HG03520 (cell line): Measurements from ENCODE around the gene MSLN.
"Not testable (repeated sequence)": the region's sequence is repeated elsewhere in the genome, so short reads cannot be mapped to it uniquely, and the experiment has no call there.

ENCODE experiments used
- ATAC-seq: cut with Tn5 transposase; IDR thresholded peaks from one replicate; pipeline ENCODE4 v1.9.1; 2021; ENCODE audit warnings: mild to moderate bottlenecking, moderate library complexity; ENCODE audit not compliant: unreplicated experiment

The MSLN gene

GRCh38 chr16:734208-734980 is 26.1 kb upstream of the MSLN start:
- ATAC-seq, result no peak

DNA sequence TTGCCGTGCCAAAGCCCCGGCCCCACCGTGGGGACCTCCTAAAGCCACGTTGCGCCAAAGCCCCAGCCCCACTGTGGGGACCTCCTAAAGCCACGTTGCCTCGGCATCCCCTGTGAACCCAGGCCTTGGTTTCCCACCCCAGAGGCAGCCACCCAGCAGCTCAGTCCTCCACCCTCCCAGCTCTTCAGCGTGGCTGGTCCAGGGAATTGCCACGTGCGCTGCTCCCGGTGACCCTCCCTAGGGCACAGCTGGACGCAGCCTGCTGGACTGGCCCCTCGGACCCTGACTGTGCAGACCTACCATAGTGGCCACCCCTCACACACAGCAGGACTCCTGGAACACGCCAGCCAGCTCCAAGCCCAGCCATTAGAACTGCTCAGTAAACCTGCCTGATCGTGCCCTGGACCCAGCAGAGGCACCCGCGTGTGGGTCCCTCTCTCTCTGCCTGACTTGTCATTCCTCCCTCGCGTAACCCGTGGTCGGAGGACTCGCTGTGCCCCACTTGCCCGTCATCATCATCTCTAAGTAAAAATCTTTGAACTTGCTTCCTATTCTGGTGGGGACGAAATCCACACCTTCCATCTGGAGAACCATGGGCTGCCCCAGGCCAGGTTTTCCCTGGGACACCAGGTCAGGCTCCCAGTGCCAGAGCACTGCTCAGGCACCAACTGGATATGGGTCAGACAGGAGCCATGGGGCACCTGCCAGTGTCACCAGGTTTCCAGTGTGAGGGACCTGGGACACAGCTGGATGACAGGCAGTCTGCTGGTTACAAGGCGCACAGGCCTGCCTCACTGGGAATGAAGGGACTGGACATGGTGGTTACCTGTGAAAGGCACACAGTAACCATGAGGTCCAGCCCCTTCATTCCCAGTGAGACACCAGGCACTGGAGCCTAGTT is 25.3 kb upstream of the MSLN start:
- ATAC-seq, result no peak

DNA sequence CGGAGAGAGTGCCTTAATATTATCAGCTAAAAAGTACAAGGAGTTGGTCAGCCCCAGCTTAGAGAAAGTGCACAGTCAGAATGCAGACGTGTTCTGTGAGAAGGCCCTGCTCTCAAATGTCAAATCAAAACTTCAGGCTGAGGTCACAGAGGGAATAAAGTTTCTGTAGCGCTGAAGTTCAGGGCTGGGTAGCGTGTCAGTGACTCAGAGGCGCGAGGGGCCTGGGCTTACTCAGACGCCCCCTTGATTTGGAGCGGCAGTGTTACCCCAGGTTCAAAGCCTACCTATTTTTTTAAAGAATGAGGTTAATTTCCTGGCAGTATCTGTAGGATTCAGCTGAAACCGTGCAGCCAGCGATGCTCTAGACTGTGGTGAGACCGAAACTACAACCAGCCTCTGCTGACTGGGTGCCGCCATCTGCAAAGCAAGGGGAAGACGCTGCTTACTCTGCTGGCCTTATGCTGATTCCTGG is 24.5 kb upstream of the MSLN start:
- no peak for ATAC-seq

GRCh38 chr16:736936-737481 is 23.5 kb upstream of the MSLN start:
- ATAC-seq, result no peak

GRCh38 chr16:739560-740458 is 20.7 kb upstream of the MSLN start:
- ATAC-seq, result no peak

GRCh38 chr16:740459-740763 is 20.1 kb upstream of the MSLN start:
- peak; percentile 4 for ATAC-seq

DNA sequence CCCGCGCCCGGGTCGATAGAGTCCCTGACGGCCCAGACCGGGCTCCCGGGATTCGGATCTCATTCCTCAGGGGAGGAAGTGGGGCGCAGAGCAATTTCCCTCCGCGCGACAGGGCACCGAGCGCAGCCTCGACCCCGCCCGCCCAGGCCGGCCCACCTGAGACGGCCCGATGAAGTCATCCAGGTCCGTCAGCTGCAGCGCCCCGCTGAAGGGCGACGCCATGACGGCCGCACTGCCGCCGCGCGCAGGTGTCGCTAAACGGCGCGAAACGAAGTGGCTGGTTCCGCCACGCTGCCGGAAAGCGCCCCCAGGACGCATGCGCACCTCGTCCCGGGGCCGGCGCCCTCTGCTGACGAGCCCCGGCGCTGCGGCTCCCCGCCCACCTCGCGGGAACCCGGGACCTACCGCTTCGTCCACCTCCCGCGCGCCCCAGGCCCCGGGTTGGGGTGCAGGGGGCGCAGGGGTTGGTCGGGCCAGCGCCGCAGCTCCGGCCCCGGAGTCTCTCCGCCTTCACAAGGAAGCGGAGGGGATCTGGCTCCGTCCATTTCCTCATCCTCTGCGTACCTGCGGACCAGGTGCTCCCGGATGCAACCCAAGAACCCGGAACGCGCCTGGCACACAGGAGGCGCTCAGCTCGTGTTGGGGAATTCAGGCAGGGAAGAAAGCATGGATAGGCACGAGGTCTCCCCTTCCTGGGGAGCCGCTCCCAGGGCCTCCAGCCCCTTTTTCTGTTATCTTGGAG is 19.6 kb upstream of the MSLN start, which contains the start of gene CIAO3:
TSS of gene CIAO3 (minus strand) at position 234 of the 742 bp plus-strand sequence. CDS start at position 222, 12 bp downstream.
- peak; percentile 62 for ATAC-seq

DNA sequence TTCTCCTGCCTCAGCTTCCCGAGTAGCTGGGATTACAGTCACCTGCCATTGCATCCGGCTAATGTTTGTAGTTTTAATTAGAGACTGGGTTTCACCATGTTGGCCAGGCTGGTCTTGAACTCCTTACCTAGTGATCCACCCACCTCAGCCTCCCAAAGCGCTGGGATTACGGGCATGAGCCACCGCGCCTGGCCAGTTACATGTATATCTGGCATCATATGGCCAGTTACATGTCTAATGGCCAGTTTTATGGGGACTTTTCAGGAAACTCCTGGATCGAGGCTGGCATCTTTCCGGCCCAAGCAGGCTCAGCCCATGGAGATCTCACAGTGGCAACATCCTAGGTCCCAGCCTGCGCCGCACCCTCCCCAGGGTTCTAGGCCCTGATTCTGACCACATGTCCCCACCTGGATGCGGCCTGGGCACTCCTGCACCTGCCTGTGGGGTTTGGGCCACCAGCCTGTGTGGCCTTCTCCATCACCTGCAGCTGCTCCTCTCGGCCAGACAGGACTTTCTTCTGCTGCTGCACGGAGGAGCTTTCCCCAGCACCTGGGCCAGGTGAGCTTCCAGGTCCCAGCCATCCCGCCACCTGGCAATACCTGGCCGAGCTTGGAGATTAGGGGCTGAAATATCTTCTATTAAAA is 18.4 kb upstream of the MSLN start:
- no peak for ATAC-seq

DNA sequence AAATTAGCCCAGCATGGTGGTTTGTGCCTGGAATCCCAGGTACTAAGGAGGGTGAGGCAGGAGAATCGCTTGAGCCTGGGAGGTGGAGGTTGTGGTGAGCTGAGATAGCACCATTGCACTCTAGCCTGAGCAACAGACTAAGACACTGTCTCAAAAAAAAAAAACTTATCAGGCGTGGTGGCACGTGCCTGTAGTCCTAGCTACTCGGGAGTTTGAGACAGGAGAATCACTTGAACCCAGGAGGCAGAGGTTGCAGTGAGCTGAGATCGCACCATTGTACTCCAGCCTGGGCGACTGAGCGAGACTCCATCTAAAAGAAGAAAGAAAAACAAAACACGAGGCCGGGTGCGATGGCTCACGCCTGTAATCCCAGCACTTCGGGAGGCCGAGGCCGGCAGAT is 17.6 kb upstream of the MSLN start:
- not testable (repeated sequence) for ATAC-seq

DNA sequence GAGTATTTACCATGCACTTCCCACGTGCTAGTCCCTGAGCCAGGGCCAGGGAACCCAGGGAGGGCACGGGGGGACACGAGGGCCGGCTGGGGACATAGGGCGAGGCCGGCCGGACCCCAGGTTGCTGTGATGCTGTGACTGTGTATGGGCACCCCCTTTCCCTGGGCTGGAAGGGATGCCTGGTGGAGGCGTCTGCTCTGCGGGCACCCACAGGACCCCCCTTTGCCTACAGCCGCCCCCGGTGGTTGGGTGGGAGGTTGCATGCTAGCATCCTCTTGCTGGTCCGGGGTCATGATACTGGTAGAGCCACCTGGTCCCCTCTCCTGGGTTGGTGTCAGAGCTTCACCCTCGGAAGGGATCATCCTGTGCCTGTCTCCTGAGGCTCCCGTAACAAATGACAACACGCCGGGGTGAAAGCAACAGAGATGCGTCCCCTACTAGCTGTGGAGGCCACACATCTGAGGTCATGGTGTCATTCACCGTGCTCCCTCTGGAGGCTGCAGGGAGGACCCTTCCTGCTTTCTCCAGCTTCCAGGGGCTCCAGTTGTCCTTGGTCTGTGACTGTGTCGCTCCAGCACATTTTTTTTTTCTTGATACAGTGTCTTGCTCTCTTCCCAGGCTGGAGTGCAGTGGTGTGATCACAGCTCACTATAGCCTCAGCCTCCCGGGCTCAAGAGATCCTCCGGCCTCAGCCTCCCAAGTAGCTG is 16.6 kb upstream of the MSLN start:
- ATAC-seq, result no peak

- ATAC-seq, result no peak
Observed at GRCh38 chr16:745739-746138, 14.8 kb upstream of the MSLN start.

GRCh38 chr16:746637-747036 is 13.9 kb upstream of the MSLN start:
- no peak for ATAC-seq

DNA sequence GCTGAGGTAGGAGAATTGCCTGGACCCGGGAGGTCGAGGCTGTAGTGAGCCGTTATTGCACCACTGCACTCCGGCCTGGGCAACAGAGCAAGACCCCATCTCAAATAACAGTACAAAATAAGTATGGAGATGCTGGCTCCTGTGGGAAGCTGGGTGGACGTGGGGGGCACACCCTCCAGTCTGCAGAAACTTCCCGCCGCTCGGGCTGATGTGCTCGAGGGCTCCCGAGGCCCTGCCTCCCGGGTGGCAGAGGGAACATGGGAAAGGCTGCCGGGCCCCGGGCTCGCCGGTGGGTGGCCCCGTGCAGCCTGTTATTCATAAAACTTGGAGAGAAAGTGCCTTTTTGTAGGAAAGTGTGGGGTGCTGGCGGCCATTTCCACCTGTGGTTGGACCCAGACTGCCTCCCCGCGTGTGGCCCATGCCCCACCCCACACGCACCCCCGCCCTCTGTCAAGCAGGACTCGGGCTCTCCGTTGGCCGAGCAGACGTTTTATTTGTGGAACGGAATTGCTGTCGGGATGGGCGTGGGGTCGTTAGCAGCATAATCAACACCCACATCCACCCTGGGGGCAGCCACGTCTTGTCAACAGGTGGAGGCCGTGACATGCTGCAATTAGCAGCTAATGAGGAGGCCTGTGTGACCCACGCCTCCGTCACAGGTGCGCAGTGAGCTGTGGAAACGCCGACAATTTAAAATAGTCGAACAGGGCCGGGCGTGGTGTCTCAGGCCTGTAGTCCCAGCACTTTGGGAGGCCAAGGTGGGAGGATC is 12.4 kb upstream of the MSLN start:
- ATAC-seq, result no peak

DNA sequence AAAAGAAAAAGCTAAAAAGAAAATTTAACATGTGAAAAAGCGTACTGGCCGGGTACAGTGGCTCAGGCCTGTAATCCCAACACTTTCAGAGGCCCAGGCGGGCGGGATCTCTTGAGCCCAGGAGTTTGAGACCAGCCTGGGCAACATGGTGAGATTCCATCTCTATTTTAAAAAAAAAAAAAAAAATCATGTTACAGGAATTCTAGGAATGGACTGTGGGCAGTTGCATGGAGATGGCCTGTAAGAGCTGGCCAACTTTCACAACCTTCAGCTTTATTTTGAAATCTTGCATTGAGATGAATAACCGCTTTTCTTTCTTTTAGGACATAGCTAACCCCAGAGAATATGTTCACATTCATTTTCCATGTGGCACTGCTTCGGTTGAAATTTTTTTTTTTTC is 11.5 kb upstream of the MSLN start:
- no peak for ATAC-seq

- no peak for ATAC-seq
Observed at GRCh38 chr16:750485-750884, 10.0 kb upstream of the MSLN start.

GRCh38 chr16:751152-752006 is 9.2 kb upstream of the MSLN start:
- no peak for ATAC-seq

GRCh38 chr16:752007-752312 is 8.6 kb upstream of the MSLN start:
- no peak for ATAC-seq
